ENCODE data around the gene SLFN14. TPM values are rescaled to one million over a fixed set of nuclear protein-coding genes. Genes with fewer than 3 reads are reported as not detected.

Gene SLFN14
- total RNA-seq, 1 experiment from 2014 or later, result not detected

GRCh38 chr17:35548978-35549377, 11.6 kb downstream of the SLFN14 start:
- CTCF ChIA-PET, result no interaction called here
- BruUV-seq (replicated peaks), result no TSS peak
- POLR2A ChIA-PET, result no interaction called here
- H3K27me3 ChIP-seq (ENCODE audit: control insufficient read depth, insufficient read depth, low read length), result peaks cover 16% of the 10 kb centered on the region
- DNase-seq (ENCODE audit: low read depth, low spot score) (no peak), ATAC-seq (no peak)
- H3K36me3 ChIP-seq (ENCODE audit: control insufficient read depth, insufficient read depth, low read length), result no peaks in the 10 kb centered on the region
- H3K9me3 ChIP-seq (ENCODE audit: control insufficient read depth, insufficient read depth, low read depth, low read length), result no peaks in the 10 kb centered on the region
- no peaks in the 10 kb centered on the region for H3K4me1 ChIP-seq (ENCODE audit: control insufficient read depth, insufficient read depth, low read length)
- no peak overlapping the region for H3K4me3 ChIP-seq (ENCODE audit: low read depth in 2 of 2, low read length in 2 of 2)
- intact Hi-C loops (cut with micrococcal nuclease; ENCODE audit: unreplicated experiment) (no loop called here), in situ Hi-C loops (cut with HindIII; ENCODE audit: low pct_unique_long_range_greater_than_20kb, low sequenced_read_pairs) (loop anchor here (25.0 kb wide), 2 partner anchors 237 to 362 kb away; partner anchors contain the start of gene SLC35G3)
- H3K27ac ChIP-seq (ENCODE audit: low read length), result no peak overlapping the region
- TF ChIP-seq, protein P1, sequence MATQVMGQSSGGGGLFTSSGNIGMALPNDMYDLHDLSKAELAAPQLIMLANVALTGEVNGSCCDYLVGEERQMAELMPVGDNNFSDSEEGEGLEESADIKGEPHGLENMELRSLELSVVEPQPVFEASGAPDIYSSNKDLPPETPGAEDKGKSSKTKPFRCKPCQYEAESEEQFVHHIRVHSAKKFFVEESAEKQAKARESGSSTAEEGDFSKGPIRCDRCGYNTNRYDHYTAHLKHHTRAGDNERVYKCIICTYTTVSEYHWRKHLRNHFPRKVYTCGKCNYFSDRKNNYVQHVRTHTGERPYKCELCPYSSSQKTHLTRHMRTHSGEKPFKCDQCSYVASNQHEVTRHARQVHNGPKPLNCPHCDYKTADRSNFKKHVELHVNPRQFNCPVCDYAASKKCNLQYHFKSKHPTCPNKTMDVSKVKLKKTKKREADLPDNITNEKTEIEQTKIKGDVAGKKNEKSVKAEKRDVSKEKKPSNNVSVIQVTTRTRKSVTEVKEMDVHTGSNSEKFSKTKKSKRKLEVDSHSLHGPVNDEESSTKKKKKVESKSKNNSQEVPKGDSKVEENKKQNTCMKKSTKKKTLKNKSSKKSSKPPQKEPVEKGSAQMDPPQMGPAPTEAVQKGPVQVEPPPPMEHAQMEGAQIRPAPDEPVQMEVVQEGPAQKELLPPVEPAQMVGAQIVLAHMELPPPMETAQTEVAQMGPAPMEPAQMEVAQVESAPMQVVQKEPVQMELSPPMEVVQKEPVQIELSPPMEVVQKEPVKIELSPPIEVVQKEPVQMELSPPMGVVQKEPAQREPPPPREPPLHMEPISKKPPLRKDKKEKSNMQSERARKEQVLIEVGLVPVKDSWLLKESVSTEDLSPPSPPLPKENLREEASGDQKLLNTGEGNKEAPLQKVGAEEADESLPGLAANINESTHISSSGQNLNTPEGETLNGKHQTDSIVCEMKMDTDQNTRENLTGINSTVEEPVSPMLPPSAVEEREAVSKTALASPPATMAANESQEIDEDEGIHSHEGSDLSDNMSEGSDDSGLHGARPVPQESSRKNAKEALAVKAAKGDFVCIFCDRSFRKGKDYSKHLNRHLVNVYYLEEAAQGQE (IDR thresholded peaks at IDR 0.05; ENCODE audit: insufficient read depth in 1 of 2, low read depth in 2 of 2, low read length in 1 of 2), result no peak
- TF ChIP-seq CTCF (IDR thresholded peaks at IDR 0.05) (no peak), POLR2AphosphoS5 (IDR thresholded peaks at IDR 0.05; ENCODE audit: low read depth, low read length) (no peak), TCF7L2 (IDR thresholded peaks at IDR 0.05; ENCODE audit: low read depth, low read length) (no peak), SIN3A (IDR thresholded peaks at IDR 0.05; ENCODE audit: borderline replicate concordance, insufficient read depth, low read depth, low read length) (no peak)

DNA sequence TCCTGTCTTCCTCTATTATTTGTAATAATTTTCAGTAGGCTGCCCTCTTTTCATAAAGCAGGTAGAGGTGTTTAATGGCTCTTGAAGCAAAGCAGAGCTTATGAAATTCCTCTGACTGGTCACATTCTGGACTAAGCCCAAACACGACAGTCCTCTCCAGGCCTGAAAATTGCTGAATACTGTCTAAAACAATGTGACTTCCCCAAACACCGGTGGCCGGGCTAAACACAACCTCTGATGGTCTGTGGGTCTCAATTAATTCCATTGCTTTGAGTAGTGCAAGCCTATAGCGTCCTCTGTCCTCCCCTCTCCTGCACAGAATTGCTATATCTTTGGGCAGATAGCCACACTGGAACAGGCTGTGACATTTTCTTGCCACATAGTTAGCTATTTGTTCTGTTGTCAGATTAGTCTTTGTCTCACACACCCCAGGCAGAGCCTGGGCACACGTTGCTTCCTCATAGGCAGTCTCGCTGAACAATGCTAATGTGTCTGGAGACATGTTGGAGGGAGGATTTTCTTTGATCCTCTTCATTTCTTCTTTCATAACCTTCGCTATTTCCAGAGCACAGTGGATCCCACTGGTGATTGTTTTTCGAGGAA, 12.3 kb downstream of the SLFN14 start:
- Histone ChIP-seq H3K4me3 (ENCODE audit: low read depth in 2 of 2, low read length in 2 of 2) (no peak overlapping the region), H3K9me3 (ENCODE audit: control insufficient read depth, insufficient read depth, low read depth, low read length) (no peaks in the 10 kb centered on the region), H3K36me3 (ENCODE audit: control insufficient read depth, insufficient read depth, low read length) (no peaks in the 10 kb centered on the region), H3K27me3 (ENCODE audit: control insufficient read depth, insufficient read depth, low read length) (peaks cover 16% of the 10 kb centered on the region), H3K4me1 (ENCODE audit: control insufficient read depth, insufficient read depth, low read length) (no peaks in the 10 kb centered on the region), H3K27ac (ENCODE audit: low read length) (no peak overlapping the region)
- in situ Hi-C loops (cut with HindIII; ENCODE audit: low pct_unique_long_range_greater_than_20kb, low sequenced_read_pairs) (loop anchor here (25.0 kb wide), 2 partner anchors 236 to 361 kb away; partner anchors contain the start of gene SLC35G3), intact Hi-C loops (cut with micrococcal nuclease; ENCODE audit: unreplicated experiment) (no loop called here)
- ChIA-PET CTCF (no interaction called here), POLR2A (no interaction called here)
- BruUV-seq (replicated peaks), result no TSS peak
- DNase-seq (ENCODE audit: low read depth, low spot score), result no peak
- TF ChIP-seq, protein P1 (IDR thresholded peaks at IDR 0.05; ENCODE audit: insufficient read depth in 1 of 2, low read depth in 2 of 2, low read length in 1 of 2), result no peak
- TF ChIP-seq POLR2AphosphoS5 (IDR thresholded peaks at IDR 0.05; ENCODE audit: low read depth, low read length), result no peak
- no peak for TF ChIP-seq SIN3A (IDR thresholded peaks at IDR 0.05; ENCODE audit: borderline replicate concordance, insufficient read depth, low read depth, low read length)
- TF ChIP-seq CTCF (IDR thresholded peaks at IDR 0.05), result no peak
- TF ChIP-seq TCF7L2 (IDR thresholded peaks at IDR 0.05; ENCODE audit: low read depth, low read length), result no peak
- no peak for ATAC-seq

Data from Panc1 (cell line).